Left ventricle myocardium inferior (tissue), 1 donor: Measurements from ENCODE around the gene LILRB4. TPM values are rescaled to one million over a fixed set of nuclear protein-coding genes. Genes with fewer than 3 reads are reported as not detected.

Source experiments
- DNase-seq: peaks from one replicate; pipeline ENCODE4 v3.0.0-alpha.2; 2020
- H3K27ac ChIP-seq: fragments of 200-600 bp; replicated peaks from 2 replicates; pipeline ENCODE4 v1.8.0; 2021
- H3K27me3 ChIP-seq: fragments of 200-600 bp; 2 replicates; pipeline ENCODE4 v1.8.0; 2021; ENCODE audit warnings: low read depth
- H3K36me3 ChIP-seq: fragments of 200-600 bp; 2 replicates; pipeline ENCODE4 v1.8.0; 2021
- H3K4me1 ChIP-seq: fragments of 200-600 bp; 2 replicates; pipeline ENCODE4 v1.8.0; 2021
- H3K4me3 ChIP-seq: fragments of 200-600 bp; 2 replicates; pipeline ENCODE4 v1.8.0; 2021; ENCODE audit warnings: mild to moderate bottlenecking, moderate library complexity
- H3K9me3 ChIP-seq: fragments of 200-600 bp; replicated peaks from 2 replicates; pipeline ENCODE4 v1.8.0; 2021
- CTCF ChIP-seq: fragments of 200-600 bp; IDR thresholded peaks from 2 replicates; pipeline ENCODE4 v1.8.0; 2021; ENCODE audit warnings: antibody characterized with exemption, mild to moderate bottlenecking, borderline replicate concordance
- intact Hi-C: fragments of 100-400 bp; cut with micrococcal nuclease; formaldehyde crosslinking; loops from one replicate; pipeline ENCODE4 v1.11.0; 2022
- total RNA-seq: library from RNA; stranded (reverse); fragmentation: NEBNext Ultra II Directional; extraction: Animal tissue kit (Norgen Biotek cat#: 25700); gene quantifications from one replicate; pipeline ENCODE4 v1.2.1, GENCODE V29; 2021
- donor health status: DM: no; HTN: yes; CAD: no; lungs with severe emphysema.

LILRB4 gene
- total RNA-seq, 1 donor from 2014 or later: 4.0 TPM

GRCh38 chr19:54660306-54660705 is 2.5 kb upstream of the LILRB4 start:
- Histone ChIP-seq H3K27me3 (peaks cover 78% of the 10 kb centered on the region), H3K36me3 (no peaks in the 10 kb centered on the region), H3K4me1 (no peaks in the 10 kb centered on the region), H3K4me3 (no peak overlapping the region), H3K9me3 (no peaks in the 10 kb centered on the region), H3K27ac (no peak overlapping the region)
- TF ChIP-seq CTCF: no peak
- intact Hi-C loops: no loop called here
- no peak for DNase-seq

- Histone ChIP-seq H3K9me3 (no peaks in the 10 kb centered on the region), H3K27me3 (peaks cover 76% of the 10 kb centered on the region), H3K4me3 (no peak overlapping the region), H3K27ac (no peak overlapping the region), H3K36me3 (no peaks in the 10 kb centered on the region), H3K4me1 (no peaks in the 10 kb centered on the region)
- no peak for TF ChIP-seq CTCF
- no peak for DNase-seq
- intact Hi-C loops: no loop called here
Measured at GRCh38 chr19:54660964-54661363, 1.8 kb upstream of the LILRB4 start.

GRCh38 chr19:54661846-54662481 is 821 bp upstream of the LILRB4 start:
- no peak for TF ChIP-seq CTCF
- Histone ChIP-seq H3K9me3 (peaks cover 2% of the 10 kb centered on the region), H3K4me3 (no peak overlapping the region), H3K4me1 (no peaks in the 10 kb centered on the region), H3K27ac (no peak overlapping the region), H3K36me3 (no peaks in the 10 kb centered on the region), H3K27me3 (peaks cover 68% of the 10 kb centered on the region)
- DNase-seq: no peak
- intact Hi-C loops: no loop called here

- no peaks in the 10 kb centered on the region for H3K4me1 ChIP-seq
- H3K9me3 ChIP-seq: peaks cover 32% of the 10 kb centered on the region
- intact Hi-C loops: no loop called here
- no peak overlapping the region for H3K27ac ChIP-seq
- peaks cover 43% of the 10 kb centered on the region for H3K27me3 ChIP-seq
- no peak for DNase-seq
- H3K4me3 ChIP-seq: no peak overlapping the region
- no peaks in the 10 kb centered on the region for H3K36me3 ChIP-seq
- no peak for TF ChIP-seq CTCF
Measured at GRCh38 chr19:54665530-54665929, 2.7 kb downstream of the LILRB4 start.

- Histone ChIP-seq H3K36me3 (no peaks in the 10 kb centered on the region), H3K27ac (no peak overlapping the region), H3K4me1 (no peaks in the 10 kb centered on the region), H3K4me3 (no peak overlapping the region), H3K27me3 (peaks cover 45% of the 10 kb centered on the region), H3K9me3 (peaks cover 32% of the 10 kb centered on the region)
- no peak for TF ChIP-seq CTCF
- intact Hi-C loops: no loop called here
- DNase-seq: no peak
Measured at GRCh38 chr19:54667217-54667616, 4.4 kb downstream of the LILRB4 start.
